NCI-H510A treated with DMSO at 0.1 percent for 48 hours (cell line): ENCODE measurements around the gene TMEM185B.
A peak's percentile ranks its signal among the peaks of the same experiment; 100 is the strongest.
"Not testable (repeated sequence)": the region's sequence is repeated elsewhere in the genome, so short reads cannot be mapped to it uniquely, and the experiment has no call there.

Experiments
- DNase-seq: peaks from one replicate; lab custom pipeline; 2025; lab: John Stamatoyannopoulos, UW

The TMEM185B gene

GRCh38 chr2:120204945-120205670 is 18.1 kb downstream of the TMEM185B start:
- DNase-seq: no peak

- DNase-seq: no peak
These were observed 18.8 kb downstream of the TMEM185B start for GRCh38 chr2:120204417-120204816.

GRCh38 chr2:120204022-120204405 is 19.2 kb downstream of the TMEM185B start:
- no peak for DNase-seq

- peak; percentile 24 for DNase-seq
These were observed 19.8 kb downstream of the TMEM185B start for GRCh38 chr2:120203251-120204021.

- DNase-seq: not testable (repeated sequence)
These were observed 23.3 kb downstream of the TMEM185B start for GRCh38 chr2:120199817-120200459.

GRCh38 chr2:120195553-120195952 is 27.6 kb downstream of the TMEM185B start:
- DNase-seq: no peak

GRCh38 chr2:120192280-120192679 is 30.9 kb downstream of the TMEM185B start:
- no peak for DNase-seq

- DNase-seq: no peak
These were observed 34.0 kb downstream of the TMEM185B start for GRCh38 chr2:120189189-120189588.

- DNase-seq: no peak
These were observed 41.1 kb downstream of the TMEM185B start for GRCh38 chr2:120182019-120182560.

GRCh38 chr2:120180066-120180465 is 43.1 kb downstream of the TMEM185B start:
- DNase-seq: no peak

GRCh38 chr2:120179396-120179795 is 43.8 kb downstream of the TMEM185B start:
- no peak for DNase-seq

GRCh38 chr2:120177973-120178372 is 45.2 kb downstream of the TMEM185B start:
- no peak for DNase-seq

- DNase-seq: no peak
These were observed 46.1 kb downstream of the TMEM185B start for GRCh38 chr2:120177001-120177621.

GRCh38 chr2:120176526-120176925 is 46.7 kb downstream of the TMEM185B start:
- DNase-seq: no peak

GRCh38 chr2:120174963-120175581 is 48.1 kb downstream of the TMEM185B start:
- DNase-seq: peak; percentile 66
